Right atrium auricular region (tissue), 2 donors: Measurements from ENCODE around the gene KIN. TPM values are rescaled to one million over a fixed set of nuclear protein-coding genes. Genes with fewer than 3 reads are reported as not detected.

Source experiments
- DNase-seq: peaks from one replicate; pipeline ENCODE4 v3.0.0-alpha.2; 2019; ENCODE audit warnings: low spot score
- H3K27ac ChIP-seq, 2 donors: fragments of 200-600 bp; sonication (generic); 1 replicate in 1 of 2; 2 replicates in 1 of 2; pipeline ENCODE4 v1.5.1; 2016 to 2019
- H3K27me3 ChIP-seq, 2 donors: fragments of 200-600 bp; sonication (generic); one replicate each; pipeline versions ENCODE4 v1.5.1 to v1.6.0; 2017 to 2019
- H3K36me3 ChIP-seq: fragments of 200-600 bp; sonication (generic); one replicate; pipeline ENCODE4 v1.5.1; 2016
- H3K4me1 ChIP-seq, 2 donors: fragments of 200-600 bp; sonication (generic); one replicate each; pipeline versions ENCODE4 v1.5.1 to v1.6.0; 2017 to 2019
- H3K4me3 ChIP-seq, 2 donors: fragments of 200-600 bp; sonication (generic); 1 replicate in 1 of 2; 2 replicates in 1 of 2; pipeline ENCODE4 v1.5.1; 2017 to 2019; ENCODE audit warnings: mild to moderate bottlenecking in 1 of 2, moderate library complexity in 1 of 2
- H3K9me3 ChIP-seq, 2 donors: fragments of 200-600 bp; sonication (generic); one replicate each; pipeline ENCODE4 v1.5.1; 2019
- CTCF ChIP-seq, 2 donors: fragments of 200-600 bp; sonication (generic); IDR thresholded peaks; one replicate each; pipeline ENCODE4 v1.5.1; 2019; ENCODE audit warnings: antibody characterized with exemption in 2 of 2
- total RNA-seq, 2 donors: library from RNA; depleted of rRNA; stranded (reverse); fragments of >200 nt; gene quantifications; one replicate each; pipeline ENCODE4 v1.1.0, GENCODE V29; 2016

The KIN gene
- total RNA-seq, 2 donors from 2014 or later = 3.0 to 5.1 TPM

- no peak for DNase-seq
- Histone ChIP-seq H3K36me3 (peaks cover 51% of the 10 kb centered on the region), H3K27ac (no peak overlapping the region), H3K27me3 (no peaks in the 10 kb centered on the region), H3K9me3 (no peaks in the 10 kb centered on the region), H3K4me3 (no peak overlapping the region), H3K4me1 (peaks cover 0 to 11% of the 10 kb centered on the region in 2 donors)
- TF ChIP-seq CTCF (IDR thresholded peaks at IDR 0.05) = no peak
Observed at GRCh38 chr10:7808686-7809267, 21.0 kb upstream of the KIN start.

GRCh38 chr10:7804741-7805140 lies 16.9 kb upstream of the KIN start:
- Histone ChIP-seq H3K9me3 (no peaks in the 10 kb centered on the region), H3K27ac (no peak overlapping the region), H3K4me1 (peaks cover 0 to 11% of the 10 kb centered on the region in 2 donors), H3K36me3 (peaks cover 91% of the 10 kb centered on the region), H3K27me3 (no peaks in the 10 kb centered on the region), H3K4me3 (no peak overlapping the region)
- DNase-seq = no peak
- TF ChIP-seq CTCF (IDR thresholded peaks at IDR 0.05) = no peak

GRCh38 chr10:7804216-7804615 lies 16.4 kb upstream of the KIN start:
- peaks cover 0 to 11% of the 10 kb centered on the region in 2 donors for H3K4me1 ChIP-seq
- no peak overlapping the region for H3K27ac ChIP-seq
- no peak for TF ChIP-seq CTCF (IDR thresholded peaks at IDR 0.05)
- peaks cover 96% of the 10 kb centered on the region for H3K36me3 ChIP-seq
- DNase-seq = no peak
- H3K27me3 ChIP-seq = no peaks in the 10 kb centered on the region
- H3K4me3 ChIP-seq = no peak overlapping the region
- H3K9me3 ChIP-seq = no peaks in the 10 kb centered on the region

- no peak overlapping the region for H3K4me3 ChIP-seq
- no peaks in the 10 kb centered on the region for H3K9me3 ChIP-seq
- no peaks in the 10 kb centered on the region for H3K27me3 ChIP-seq
- peaks cover 100% of the 10 kb centered on the region for H3K36me3 ChIP-seq
- no peak for DNase-seq
- H3K27ac ChIP-seq = no peak overlapping the region
- no peak for TF ChIP-seq CTCF (IDR thresholded peaks at IDR 0.05)
- peaks cover 0 to 19% of the 10 kb centered on the region in 2 donors for H3K4me1 ChIP-seq
Observed at GRCh38 chr10:7802606-7803005, 14.8 kb upstream of the KIN start.

- Histone ChIP-seq H3K27ac (peak overlapping the region in 1 of 2 donors; percentile 80), H3K36me3 (peaks cover 58% of the 10 kb centered on the region), H3K4me3 (no peak overlapping the region), H3K9me3 (no peaks in the 10 kb centered on the region), H3K27me3 (no peaks in the 10 kb centered on the region), H3K4me1 (peaks cover 0 to 34% of the 10 kb centered on the region in 2 donors)
- no peak for TF ChIP-seq CTCF (IDR thresholded peaks at IDR 0.05)
- DNase-seq = no peak
Observed at GRCh38 chr10:7797582-7797981, 9.8 kb upstream of the KIN start.

GRCh38 chr10:7795605-7796004 lies 7.8 kb upstream of the KIN start:
- H3K27me3 ChIP-seq = no peaks in the 10 kb centered on the region
- no peaks in the 10 kb centered on the region for H3K9me3 ChIP-seq
- H3K4me3 ChIP-seq = no peak overlapping the region
- no peak for TF ChIP-seq CTCF (IDR thresholded peaks at IDR 0.05)
- DNase-seq = no peak
- peaks cover 38% of the 10 kb centered on the region for H3K36me3 ChIP-seq
- H3K4me1 ChIP-seq = peaks cover 0 to 54% of the 10 kb centered on the region in 2 donors
- peak overlapping the region in 1 of 2 donors; percentile 80 for H3K27ac ChIP-seq
